Jurkat, Clone E6-1 (cell line): ENCODE measurements around the gene RAP1GAP2.
"Not testable (repeated sequence)": the region's sequence is repeated elsewhere in the genome, so short reads cannot be mapped to it uniquely, and the experiment has no call there.

ENCODE experiments used
- DNase-seq: peaks from one replicate; pipeline ENCODE4 v3.0.0-alpha.2; 2011; ENCODE audit warnings: low read depth, low spot score
- H3K4me3 ChIP-seq: 2 replicates; pipeline ENCODE4 v1.5.1; 2011; ENCODE audit warnings: mild to moderate bottlenecking, low read length, control low read depth, moderate library complexity

RAP1GAP2 gene

DNA sequence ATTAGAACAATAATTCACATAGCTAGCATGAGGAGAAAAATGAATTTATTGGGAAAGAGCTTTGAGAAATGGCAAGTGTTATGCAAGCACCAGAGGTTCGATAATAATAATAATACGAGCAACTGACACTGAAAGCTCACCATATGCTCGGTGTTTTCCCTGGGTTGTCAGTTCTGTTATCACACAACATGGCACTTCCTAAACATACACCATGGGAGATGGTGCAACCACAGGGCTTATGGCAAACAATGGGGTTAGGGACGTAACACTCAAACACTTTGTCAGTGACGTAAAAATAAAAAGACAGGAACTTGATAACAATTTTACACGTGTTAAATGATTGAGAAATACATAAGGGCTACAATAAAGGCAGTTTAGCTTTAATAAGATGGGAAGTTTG is 243.5 kb downstream of the RAP1GAP2 start:
- no peak for DNase-seq
- H3K4me3 ChIP-seq, result no peak overlapping the region

DNA sequence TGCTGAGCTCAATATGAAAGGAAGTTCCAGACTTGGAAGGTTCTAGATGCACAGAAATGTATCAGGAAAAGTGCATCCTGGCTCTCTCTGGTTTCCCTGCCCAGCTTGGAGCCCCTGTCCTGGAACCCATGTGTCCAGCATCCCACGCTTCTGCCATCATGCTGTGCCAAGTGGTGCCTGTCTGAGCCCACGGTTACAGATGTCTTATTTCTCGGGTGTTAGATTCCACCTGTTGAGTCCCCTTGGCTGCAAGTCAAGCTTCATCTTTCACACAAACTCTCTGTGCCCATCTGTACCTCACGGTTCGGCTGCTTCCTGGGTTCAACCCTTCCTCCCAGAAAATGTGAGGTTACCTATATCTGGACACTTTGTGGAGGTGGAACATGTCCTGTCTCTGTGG is 244.6 kb downstream of the RAP1GAP2 start:
- no peak overlapping the region for H3K4me3 ChIP-seq
- no peak for DNase-seq

DNA sequence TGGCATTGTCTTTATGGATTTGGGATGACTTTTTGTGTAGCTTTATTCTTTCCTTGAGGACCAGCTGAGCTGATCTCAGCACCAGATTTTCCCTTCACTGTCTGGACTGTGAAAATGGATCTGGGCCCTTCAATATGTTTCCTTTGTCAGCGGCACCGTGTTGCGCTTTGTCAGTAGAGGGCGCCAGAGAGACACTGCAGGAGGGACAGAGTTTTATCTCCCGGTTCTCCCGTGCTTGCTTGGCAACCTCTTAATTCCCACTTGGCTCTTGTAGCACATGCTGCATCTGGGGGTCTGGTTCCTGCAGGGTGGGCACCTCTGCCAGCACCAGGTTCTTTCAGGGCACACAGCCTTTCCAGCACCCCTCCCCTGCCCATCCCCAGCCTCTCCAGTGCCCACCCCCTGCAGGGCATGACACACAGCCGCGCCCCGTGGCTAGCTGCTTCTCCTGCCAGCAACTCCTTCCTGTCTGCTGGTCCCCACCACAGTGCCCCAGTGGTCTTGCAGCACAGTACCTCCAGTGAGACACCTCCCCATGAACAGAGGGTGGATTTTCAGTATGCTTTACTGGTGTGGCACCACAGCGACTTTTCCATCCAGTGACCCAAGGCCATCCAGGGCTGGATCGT is 247.6 kb downstream of the RAP1GAP2 start:
- no peak for DNase-seq
- H3K4me3 ChIP-seq, result no peak overlapping the region

DNA sequence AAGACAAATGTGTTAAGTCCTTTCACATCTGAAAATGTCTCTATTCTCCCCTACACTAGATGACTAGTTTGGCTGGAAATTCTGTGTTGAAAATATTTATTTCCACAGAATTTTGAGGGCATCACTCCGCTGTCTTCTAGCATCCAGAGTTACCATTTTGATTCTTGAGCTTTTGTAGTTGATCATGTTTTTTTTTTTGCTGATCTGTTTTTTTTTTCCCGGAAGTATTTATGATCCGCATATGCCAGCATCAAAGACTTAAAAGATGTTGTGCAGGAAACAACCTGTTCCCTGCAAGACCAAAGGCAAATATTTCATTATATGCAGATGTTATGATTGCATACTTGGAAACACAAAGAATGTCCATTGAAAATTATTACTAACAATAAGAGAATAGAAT is 250.5 kb downstream of the RAP1GAP2 start:
- no peak for DNase-seq
- no peak overlapping the region for H3K4me3 ChIP-seq

DNA sequence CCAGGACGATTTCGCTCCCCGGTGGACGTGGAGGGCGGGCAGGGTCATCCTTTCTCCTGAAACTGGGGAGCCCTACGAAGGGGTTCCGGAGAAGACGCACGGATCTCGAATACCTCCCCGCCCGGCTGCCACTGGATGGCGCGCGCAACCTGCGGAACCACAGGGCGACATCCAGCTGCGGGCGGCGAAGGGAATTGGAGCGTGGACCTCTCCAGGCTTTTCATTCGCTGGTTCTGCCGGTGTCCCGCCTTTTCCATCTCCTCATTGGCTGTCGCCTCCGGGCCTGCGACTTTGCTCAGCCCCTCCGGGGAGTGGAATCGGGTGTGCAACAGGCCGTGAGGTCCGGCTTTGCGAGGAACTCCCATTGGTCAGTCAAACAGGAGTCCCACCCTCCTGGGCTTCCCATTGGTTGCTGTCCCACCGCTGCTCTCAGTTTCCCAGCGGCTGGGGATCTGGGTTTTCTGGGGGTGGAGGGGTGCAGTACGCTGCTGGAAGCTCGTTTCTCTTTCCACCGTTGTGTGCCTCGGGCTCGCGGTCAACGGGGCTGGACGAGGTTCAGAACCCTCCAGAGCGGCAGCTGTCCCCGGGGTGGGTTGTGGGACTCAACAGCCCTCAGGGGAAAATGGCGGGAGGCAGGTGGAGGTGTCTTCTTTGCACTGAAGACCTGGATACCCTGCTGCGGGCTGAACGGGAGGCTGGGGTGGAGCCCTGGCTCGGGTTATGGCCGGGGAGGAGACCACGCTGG is 252.7 kb downstream of the RAP1GAP2 start:
- DNase-seq, result peak; percentile 98
- peak overlapping the region; percentile 65 for H3K4me3 ChIP-seq

DNA sequence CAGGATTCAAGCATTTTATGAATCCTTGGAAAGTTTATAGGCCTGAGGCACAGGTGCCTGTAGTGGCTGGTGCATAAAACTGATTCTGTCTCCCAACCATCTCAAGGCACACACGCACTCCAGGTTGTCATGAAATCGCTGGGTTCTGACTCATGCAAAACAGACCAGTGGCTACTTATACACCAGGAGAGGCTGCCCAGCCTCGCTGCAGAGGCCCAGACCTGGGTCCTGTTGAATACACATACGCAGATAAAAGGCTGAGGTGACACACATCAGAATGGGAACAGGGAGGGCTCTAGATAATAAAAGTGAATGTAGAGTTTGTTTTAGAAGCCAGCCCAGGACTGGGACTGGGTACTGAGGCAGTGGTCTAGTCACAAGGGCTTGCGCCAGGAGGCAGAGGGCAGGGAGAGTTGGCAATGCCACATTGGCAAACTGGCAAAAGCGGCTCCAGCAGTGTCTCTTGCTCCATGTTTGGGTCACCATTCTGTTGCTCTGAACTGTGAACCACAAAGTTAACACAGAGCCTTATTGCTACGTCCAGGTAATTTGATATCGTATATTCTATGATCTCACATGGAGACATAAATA is 253.6 kb downstream of the RAP1GAP2 start:
- DNase-seq, result no peak
- H3K4me3 ChIP-seq, result peak overlapping the region; percentile 65

DNA sequence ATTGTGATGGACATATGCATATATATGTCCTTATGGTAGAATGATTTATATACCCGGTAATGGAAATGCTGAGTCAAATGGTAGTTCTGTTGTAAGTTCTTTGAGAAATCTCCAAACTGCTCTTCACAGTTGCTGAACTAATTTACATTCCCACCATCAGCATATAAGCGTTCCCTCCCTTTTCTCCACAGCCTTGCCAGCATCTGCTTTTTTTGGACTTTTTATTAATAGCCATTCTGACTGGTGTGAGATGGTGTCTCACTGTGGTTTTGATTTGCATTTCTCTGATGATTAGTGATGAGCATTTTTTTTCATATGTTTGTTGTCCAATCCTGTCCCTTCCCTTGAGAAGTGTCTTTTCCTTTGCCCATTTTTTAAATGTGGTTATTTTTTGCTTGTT is 258.6 kb downstream of the RAP1GAP2 start:
- H3K4me3 ChIP-seq, DNase-seq: not testable (repeated sequence)

DNA sequence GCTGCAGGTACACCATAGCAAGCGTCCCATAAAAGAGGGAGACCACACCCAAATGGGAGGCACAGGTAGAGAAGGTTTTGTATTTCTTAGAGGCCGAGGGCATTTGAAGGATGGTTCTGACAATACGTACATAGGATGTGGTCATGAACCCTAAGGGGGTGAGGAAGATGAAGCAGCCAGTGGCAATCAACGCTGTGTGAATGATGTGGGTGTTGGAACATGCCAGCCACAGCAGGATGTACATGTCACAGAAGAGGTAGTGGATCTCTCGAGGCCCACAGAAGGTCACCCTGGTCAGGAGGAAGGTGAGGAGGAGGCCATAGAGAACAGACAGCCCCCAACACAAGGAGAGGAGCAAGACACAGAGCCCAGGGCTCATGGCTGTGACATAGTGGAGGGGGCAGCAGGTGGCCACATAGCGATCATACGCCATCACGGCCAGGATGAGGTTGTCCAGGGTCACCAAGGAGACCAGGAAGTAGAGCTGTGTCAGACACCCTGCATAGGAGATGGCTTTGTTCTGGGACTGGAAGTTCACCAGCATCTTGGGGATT is 266.7 kb downstream of the RAP1GAP2 start:
- not testable (repeated sequence) for H3K4me3 ChIP-seq, DNase-seq

DNA sequence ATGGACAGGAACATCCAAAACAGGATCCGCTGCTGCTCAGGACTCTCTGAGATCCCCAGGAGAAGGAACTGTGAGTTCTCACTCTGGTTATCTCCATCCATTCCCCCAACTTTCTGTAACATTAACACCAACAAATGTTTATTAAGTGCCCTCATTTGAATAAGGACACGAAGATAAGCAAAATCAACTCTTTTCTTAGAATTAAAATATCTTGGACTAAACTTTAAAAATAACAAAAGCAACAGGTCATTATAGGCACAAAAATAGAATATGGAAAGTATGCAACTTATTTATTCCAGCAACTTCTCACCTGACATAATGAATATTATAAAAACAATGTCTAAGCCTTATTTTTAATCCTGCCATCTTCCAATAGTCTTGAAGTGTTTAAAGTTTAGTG is 267.3 kb downstream of the RAP1GAP2 start, which contains the start of gene OR1D5:
OR1D5 (minus strand) TSS at position 101 of the 400 bp plus-strand sequence; CDS start at position 101, 0 bp downstream.
- H3K4me3 ChIP-seq, DNase-seq: not testable (repeated sequence)

DNA sequence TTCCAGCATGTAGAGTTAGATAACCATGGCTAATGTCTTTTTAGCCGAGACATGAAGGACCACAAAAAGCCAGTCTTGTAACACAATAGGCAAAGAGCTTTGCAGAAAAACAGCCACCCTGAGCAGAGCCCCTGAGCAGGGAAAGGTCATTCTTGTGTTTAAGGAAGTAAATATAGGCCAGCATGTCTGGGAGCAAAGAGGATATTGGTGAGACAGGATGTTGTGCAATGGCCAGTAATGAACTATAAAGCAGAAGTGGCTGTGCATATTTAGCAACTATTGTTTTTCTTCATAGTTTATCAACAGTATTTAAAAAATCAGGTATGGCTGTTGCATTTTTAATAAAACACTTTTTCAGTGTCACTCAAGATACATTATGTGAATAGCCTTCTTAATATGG is 269.0 kb downstream of the RAP1GAP2 start:
- not testable (repeated sequence) for H3K4me3 ChIP-seq, DNase-seq

DNA sequence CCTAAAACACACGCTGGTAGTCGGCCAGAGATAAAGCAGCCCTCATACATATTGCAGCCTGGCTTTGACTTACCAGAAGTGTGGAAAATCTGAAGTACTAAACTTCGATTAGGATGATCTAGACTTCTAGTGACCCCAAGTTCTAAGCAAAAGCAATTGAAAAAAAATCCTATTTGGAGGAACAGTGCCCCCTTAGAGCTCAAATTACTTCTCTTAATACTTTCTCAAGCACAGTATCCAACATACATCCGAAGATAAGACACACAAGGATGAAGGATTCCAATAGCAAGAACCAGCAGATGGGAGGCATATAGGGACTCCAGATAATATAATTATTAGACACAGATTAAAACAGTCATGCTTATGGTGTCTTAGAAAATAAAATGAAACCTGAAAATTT is 277.6 kb downstream of the RAP1GAP2 start:
- not testable (repeated sequence) for DNase-seq, H3K4me3 ChIP-seq
